Mucosa of rectum (tissue), 2 donors: ENCODE data around the gene NBPF26.
"Not testable (repeated sequence)": the region's sequence is repeated elsewhere in the genome, so short reads cannot be mapped to it uniquely, and the experiment has no call there.

Experiments
- H3K27ac ChIP-seq, 2 donors: one replicate each; pipeline ENCODE4 v1.7.0; 2013; ENCODE audit warnings: inconsistent platforms in 2 of 2, low read depth in 2 of 2, low read length in 2 of 2
- H3K27me3 ChIP-seq, 2 donors: one replicate each; pipeline ENCODE4 v1.7.0; 2013; ENCODE audit warnings: low read length in 2 of 2; ENCODE audit not compliant: control insufficient read depth in 2 of 2, insufficient read depth in 2 of 2
- H3K36me3 ChIP-seq, 2 donors: one replicate each; pipeline ENCODE4 v1.7.0; 2013; ENCODE audit warnings: low read length in 2 of 2; ENCODE audit not compliant: control insufficient read depth in 2 of 2, insufficient read depth in 2 of 2
- H3K4me1 ChIP-seq, 2 donors: one replicate each; pipeline ENCODE4 v1.7.0; 2013; ENCODE audit warnings: low read length in 2 of 2, mild to moderate bottlenecking in 1 of 2; ENCODE audit not compliant: control insufficient read depth in 2 of 2, insufficient read depth in 2 of 2
- H3K4me3 ChIP-seq, 2 donors: one replicate each; pipeline ENCODE4 v1.7.0; 2013; ENCODE audit warnings: low read length in 2 of 2
- H3K9ac ChIP-seq, 2 donors: one replicate each; pipeline ENCODE4 v1.7.0; 2013; ENCODE audit warnings: low read length in 2 of 2, low read depth in 1 of 2, mild to moderate bottlenecking in 1 of 2
- H3K9me3 ChIP-seq, 2 donors: one replicate each; pipeline ENCODE4 v1.7.0; 2013; ENCODE audit warnings: low read length in 2 of 2; ENCODE audit not compliant: control insufficient read depth in 2 of 2
- donor health status: healthy.
- donor health status: Normal muscosa, but diverticular disease.

The NBPF26 gene

DNA sequence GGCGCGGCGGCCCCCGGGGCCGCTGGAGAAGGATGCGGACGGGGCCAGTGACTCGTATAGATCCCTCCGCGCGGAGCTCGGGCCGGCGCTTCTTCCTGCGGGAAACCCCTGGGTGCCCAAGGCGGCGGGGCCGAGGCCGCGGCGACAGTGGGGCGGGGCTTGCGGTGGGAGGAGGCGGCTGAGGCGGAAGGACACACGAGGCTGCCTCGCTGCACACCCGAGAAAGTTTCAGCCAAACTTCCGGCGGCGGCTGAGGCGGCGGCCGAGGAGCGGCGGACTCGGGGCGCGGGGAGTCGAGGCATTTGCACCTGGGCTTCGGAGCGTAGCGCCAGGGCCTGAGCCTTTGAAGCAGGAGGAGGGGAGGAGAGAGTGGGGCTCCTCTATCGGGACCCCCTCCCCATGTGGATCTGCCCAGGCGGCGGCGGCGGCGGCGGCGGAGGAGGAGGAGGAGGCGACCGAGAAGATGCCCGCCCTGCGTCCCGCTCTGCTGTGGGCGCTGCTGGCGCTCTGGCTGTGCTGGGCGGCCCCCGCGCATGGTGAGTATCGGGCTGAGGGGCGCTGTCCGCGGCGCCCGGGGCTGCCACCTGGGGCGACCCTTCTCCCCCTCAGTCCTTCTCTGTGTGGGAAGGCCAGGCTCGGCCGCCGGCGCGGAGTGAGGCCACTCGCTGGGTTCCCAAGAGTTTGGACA lies at the start of gene NBPF26:
Gene NBPF26 (plus strand): TSS at position 231 of the 688 bp plus-strand sequence.
- Histone ChIP-seq H3K4me3 (peak within 1 kb of the TSS; percentile 54 to 73), H3K27ac (peak within 1 kb of the TSS; percentile 47 to 56), H3K9ac (peak within 1 kb of the TSS; percentile 6 to 68)
- not testable (repeated sequence) for H3K9me3 ChIP-seq, H3K36me3 ChIP-seq, H3K27me3 ChIP-seq, H3K4me1 ChIP-seq

DNA sequence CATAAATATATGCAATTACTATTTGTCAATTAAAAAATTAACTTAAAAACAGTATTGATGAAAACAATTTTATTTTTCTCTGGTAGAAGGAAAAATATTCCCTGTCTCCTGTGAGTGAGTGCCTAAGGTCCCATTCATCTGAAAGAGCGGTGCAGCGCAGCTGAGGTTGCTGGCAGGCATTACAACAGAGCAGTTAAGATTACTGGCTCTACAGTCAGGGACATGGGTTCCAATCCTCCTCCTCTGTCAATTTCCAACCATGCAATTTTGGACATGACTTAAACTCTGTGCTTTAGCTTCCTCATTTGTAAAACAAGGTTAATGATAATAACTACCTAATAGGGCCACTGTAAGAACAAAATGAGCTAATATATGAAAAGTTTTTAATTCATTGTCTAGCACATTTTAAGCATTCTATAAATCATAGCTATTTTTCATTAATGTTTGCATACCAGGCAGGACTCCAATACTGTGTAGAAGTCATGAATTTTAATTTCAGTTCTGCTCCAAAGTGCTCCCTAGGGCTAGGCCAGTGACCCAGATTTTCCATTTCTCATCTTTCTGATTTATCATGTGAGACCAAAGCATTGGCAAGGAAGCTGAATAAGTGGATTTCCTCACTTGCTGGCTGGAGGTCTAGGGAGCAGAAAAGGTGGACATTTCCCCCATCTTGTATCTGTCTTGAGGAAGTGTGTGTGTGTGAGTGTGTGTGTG lies 43.5 kb upstream of the NBPF26 start:
- not testable (repeated sequence) for H3K27me3 ChIP-seq, H3K4me1 ChIP-seq, H3K9me3 ChIP-seq, H3K4me3 ChIP-seq, H3K27ac ChIP-seq, H3K9ac ChIP-seq, H3K36me3 ChIP-seq

DNA sequence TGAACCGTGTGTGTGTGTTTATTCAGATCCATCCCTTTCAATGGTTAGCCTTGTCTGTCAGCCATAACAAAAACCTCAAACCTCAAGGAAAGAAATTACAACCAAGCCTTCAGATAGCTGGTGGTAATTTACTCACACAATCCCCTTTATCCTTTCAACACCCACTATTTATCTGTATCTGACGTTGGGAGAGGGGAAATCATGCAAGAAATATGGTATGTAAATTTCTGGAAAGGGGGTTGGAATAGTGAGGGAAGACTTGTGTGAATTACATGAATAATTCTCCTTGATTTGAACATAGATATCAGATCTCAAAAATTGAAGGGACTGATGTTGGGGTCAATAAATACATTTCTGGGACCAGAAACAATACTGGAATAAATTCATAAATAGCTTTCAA lies 42.8 kb upstream of the NBPF26 start:
- not testable (repeated sequence) for H3K27me3 ChIP-seq, H3K9ac ChIP-seq, H3K36me3 ChIP-seq, H3K4me3 ChIP-seq, H3K9me3 ChIP-seq, H3K27ac ChIP-seq, H3K4me1 ChIP-seq

DNA sequence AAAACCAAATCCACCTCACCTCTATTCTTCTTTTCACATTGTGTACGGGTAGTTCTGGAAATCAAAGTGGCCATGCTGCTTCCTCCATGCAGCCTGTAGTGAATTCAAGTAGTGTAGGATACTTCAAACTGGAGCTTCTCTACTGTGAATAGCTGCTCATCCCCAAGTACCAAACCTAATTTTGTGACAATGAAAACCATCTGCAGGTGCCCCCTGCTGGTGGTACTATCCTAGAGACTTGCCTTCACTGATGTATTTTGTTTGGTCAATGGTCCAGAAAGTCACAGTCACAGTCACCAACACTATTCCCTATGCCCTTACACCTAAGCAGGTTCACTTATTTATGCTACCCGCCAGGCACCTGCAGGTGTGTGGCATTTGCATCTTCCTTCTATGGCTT lies 39.3 kb upstream of the NBPF26 start:
- not testable (repeated sequence) for H3K9ac ChIP-seq, H3K4me1 ChIP-seq, H3K27ac ChIP-seq, H3K4me3 ChIP-seq, H3K9me3 ChIP-seq, H3K36me3 ChIP-seq, H3K27me3 ChIP-seq

DNA sequence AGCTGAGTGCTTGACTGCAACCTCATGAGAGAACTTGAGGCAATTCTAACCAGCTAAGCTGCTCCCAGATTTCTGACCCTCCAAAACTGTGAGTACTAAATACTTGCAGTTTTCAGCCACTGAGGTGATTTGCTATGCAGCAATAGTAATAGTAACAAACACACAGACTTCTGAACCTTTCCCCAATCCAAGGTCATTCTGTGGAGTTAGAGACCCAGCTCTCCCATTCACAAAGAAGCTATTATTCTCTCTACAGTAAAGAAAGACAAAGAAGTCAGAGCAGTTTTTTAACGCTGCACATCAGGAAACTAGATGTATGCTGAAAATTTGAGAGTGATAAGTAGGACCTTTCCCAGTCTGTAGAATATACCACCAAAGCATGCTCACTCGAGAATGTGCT lies 38.1 kb upstream of the NBPF26 start:
- H3K9ac ChIP-seq, H3K4me3 ChIP-seq, H3K4me1 ChIP-seq, H3K36me3 ChIP-seq, H3K9me3 ChIP-seq, H3K27ac ChIP-seq, H3K27me3 ChIP-seq: not testable (repeated sequence)

DNA sequence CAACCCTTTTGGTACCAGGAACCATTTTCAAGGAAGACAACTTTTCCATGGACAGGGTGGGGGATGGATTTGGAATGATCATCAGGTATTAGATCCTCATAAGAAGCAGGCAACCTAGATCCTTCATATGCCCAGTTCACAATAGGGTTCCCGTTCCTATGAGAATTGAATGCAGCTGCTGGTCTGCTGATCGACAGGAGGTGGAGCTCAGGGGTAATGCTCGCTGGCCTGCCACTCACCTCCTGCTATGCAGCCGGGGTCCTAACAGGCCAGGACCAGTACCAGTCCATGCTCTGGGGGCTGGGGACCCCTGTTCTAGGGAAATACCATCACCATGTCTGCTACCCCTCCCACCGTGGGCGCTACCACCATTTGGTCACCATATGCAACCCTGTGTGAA lies 36.5 kb upstream of the NBPF26 start:
- H3K9ac ChIP-seq, H3K36me3 ChIP-seq, H3K4me1 ChIP-seq, H3K27ac ChIP-seq, H3K9me3 ChIP-seq, H3K27me3 ChIP-seq, H3K4me3 ChIP-seq: not testable (repeated sequence)

DNA sequence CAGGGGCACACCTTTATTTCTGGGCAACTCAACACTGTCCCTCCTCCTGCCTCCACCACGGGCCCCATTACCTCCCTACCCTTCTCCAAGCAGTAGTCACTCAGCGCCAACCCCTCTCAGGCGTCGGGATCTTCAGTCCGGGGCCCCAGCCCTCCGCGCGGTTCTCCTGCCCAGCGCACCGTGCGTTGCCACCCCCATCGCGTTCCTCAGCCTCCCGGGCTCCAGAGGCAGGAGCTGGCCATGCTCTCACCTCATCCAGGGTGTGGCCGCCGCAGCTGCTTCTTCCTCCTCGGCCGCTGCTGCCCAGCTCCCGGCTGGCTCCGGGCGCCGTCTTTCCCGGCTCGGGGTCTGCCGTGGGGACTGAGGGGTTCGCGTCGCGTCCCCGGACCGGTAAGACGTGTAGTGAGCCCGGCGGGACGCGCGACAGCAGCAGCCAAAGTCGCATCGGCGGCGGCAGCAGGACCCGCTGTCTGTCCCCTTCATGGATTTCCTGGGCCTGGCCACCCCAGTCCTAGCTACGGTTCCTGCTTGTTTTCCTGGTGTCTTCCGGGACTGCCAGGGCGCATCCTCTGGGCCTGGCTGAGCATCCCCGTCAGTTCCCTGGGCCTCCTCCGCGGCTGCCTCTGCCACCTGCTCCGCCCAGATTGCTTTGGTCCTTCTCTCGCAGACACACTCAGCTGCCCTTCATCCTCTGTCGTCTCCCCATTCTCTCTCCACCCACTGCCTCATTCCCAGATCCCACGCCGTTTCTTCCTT lies 22.8 kb upstream of the NBPF26 start:
- not testable (repeated sequence) for H3K27me3 ChIP-seq, H3K4me1 ChIP-seq, H3K36me3 ChIP-seq, H3K9ac ChIP-seq, H3K27ac ChIP-seq, H3K9me3 ChIP-seq, H3K4me3 ChIP-seq

DNA sequence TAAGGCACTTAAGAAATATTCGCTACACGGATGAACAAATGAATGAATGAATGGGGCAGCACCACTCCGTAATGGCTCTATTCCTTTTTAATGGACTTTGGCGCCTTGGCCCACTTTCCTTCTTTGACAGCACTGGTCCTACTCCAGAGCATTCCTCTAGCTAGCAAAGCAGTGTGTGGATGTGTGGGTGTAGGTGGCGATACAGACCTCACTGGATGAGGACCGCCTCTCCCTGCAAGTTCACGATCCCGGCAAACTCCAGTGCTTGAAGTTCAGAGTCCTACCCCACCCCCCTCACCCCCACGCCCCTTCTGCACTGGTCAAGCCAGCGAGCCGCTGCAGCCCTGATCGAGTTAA lies 409 bp upstream of the NBPF26 start:
- H3K9ac ChIP-seq, H3K4me1 ChIP-seq, H3K36me3 ChIP-seq, H3K9me3 ChIP-seq, H3K27me3 ChIP-seq, H3K27ac ChIP-seq: not testable (repeated sequence)
- peak overlapping the region in 1 of 2 donors; percentile 41 for H3K4me3 ChIP-seq

DNA sequence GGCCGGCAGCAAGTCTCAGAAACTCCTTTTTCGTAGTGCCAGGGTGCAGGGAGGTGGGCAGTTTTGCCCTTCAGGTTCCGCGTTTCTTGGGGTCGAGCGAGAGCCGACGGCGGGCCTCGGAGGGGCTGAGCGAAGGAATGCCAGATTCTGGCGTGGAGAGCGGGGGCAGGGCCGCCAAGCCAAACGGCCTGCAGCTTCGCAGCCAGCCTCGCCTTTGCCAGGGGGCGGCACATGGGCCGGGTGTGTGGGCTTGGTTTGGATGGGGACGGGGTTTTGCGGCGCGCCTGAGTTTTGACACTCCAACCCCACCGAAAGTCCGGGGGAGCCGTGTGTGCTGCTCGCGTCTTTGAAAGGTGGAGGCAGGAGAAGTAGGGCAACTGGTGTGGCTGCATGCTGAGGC lies 762 bp downstream of the NBPF26 start:
- H3K27ac ChIP-seq = peak overlapping the region in 1 of 2 donors; percentile 56
- not testable (repeated sequence) for H3K36me3 ChIP-seq, H3K4me1 ChIP-seq, H3K27me3 ChIP-seq, H3K9me3 ChIP-seq
- H3K4me3 ChIP-seq = peak overlapping the region; percentile 54 to 73
- H3K9ac ChIP-seq = peak overlapping the region in 1 of 2 donors; percentile 68

DNA sequence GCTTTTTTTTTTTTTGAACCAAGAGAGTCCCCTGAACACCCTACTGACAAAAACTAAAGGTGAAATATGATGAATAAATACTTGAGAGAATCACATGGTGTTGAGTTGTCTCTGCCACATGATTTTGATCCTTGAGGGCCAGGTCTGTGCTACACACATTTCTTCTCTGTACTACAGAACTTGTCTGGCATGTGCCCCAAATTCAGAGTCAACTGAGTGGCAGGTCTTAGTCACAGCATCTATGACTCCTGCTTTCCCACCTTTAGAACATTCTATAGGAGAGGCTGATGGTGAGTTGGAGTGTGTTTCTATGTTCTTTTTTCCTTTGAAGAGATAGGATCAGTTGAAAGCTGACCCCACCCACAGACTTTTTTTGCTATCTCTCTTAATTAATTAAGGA lies 5.1 kb downstream of the NBPF26 start:
- H3K4me3 ChIP-seq, H3K27ac ChIP-seq, H3K9me3 ChIP-seq, H3K36me3 ChIP-seq, H3K27me3 ChIP-seq, H3K4me1 ChIP-seq, H3K9ac ChIP-seq: not testable (repeated sequence)
